ENCODE measurements around the gene DDX4.

DDX4 gene

DNA sequence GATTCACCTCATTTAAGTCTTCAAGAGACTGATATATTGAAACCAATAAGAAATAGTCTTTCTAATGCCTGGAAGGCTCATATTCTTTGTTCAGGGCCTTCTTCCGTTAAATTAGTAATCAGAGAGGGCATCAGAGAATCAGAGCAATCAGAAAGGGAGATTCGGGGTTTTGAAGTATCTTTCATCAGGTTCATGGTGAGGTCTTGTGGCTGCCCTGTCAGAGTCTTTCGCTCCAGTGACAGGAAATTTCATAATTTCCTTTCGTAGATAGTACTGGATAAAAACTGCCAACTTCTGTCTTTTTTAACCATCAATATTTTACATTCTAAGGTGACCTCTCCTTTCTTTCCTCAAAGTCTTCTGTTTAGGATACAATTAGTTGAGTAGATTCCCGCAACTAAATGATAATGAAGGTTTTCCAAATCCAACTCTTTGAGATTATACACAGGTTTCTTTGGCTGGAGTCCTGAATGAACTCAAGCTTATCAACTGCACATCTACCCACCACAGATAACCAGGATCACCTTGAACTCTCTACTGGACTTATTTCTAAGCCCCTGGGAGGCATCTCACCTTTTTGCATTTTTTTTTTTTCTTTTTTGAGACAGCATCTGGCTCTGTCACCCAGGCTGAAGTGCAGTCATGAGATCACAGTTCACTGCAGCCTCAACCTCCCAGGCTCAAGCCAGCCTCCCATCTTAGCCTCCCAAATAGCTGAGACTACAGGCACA is 118.8 kb downstream of the DDX4 start:
- no peak for ATAC-seq
- TF ChIP-seq ZNF565 (CRISPR knock-in tag; conservative IDR thresholded peaks at IDR 0.05; ENCODE audit: low read depth) = no peak
- TF ChIP-seq PPARA (CRISPR knock-in tag; IDR thresholded peaks at IDR 0.05; ENCODE audit: borderline replicate concordance) = no peak
- TF ChIP-seq RARB (CRISPR knock-in tag; IDR thresholded peaks at IDR 0.05) = no peak
- no peak for TF ChIP-seq OSR1 (CRISPR knock-in tag; IDR thresholded peaks at IDR 0.05)
- TF ChIP-seq, protein P1, sequence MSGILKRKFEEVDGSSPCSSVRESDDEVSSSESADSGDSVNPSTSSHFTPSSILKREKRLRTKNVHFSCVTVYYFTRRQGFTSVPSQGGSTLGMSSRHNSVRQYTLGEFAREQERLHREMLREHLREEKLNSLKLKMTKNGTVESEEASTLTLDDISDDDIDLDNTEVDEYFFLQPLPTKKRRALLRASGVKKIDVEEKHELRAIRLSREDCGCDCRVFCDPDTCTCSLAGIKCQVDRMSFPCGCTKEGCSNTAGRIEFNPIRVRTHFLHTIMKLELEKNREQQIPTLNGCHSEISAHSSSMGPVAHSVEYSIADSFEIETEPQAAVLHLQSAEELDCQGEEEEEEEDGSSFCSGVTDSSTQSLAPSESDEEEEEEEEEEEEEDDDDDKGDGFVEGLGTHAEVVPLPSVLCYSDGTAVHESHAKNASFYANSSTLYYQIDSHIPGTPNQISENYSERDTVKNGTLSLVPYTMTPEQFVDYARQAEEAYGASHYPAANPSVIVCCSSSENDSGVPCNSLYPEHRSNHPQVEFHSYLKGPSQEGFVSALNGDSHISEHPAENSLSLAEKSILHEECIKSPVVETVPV (CRISPR knock-in tag; IDR thresholded peaks at IDR 0.05) = no peak
- TF ChIP-seq ZC3H10 (CRISPR knock-in tag; IDR thresholded peaks at IDR 0.05) = no peak
- TF ChIP-seq ARNTL (CRISPR knock-in tag; IDR thresholded peaks at IDR 0.05; ENCODE audit: borderline replicate concordance, low read depth) = no peak
- no peak for TF ChIP-seq BACH2 (CRISPR knock-in tag; IDR thresholded peaks at IDR 0.05; ENCODE audit: borderline replicate concordance)
- TF ChIP-seq GLIS3 (CRISPR knock-in tag; IDR thresholded peaks at IDR 0.05) = no peak
- no peak for TF ChIP-seq CSDC2 (CRISPR knock-in tag; IDR thresholded peaks at IDR 0.05)
- TF ChIP-seq ZFP30 (CRISPR knock-in tag; IDR thresholded peaks at IDR 0.05) = no peak
- no peak for TF ChIP-seq TOX (CRISPR knock-in tag; IDR thresholded peaks at IDR 0.05; ENCODE audit: borderline replicate concordance)
- TF ChIP-seq ZNF70 (CRISPR knock-in tag; IDR thresholded peaks at IDR 0.05) = no peak
- TF ChIP-seq, protein P2, sequence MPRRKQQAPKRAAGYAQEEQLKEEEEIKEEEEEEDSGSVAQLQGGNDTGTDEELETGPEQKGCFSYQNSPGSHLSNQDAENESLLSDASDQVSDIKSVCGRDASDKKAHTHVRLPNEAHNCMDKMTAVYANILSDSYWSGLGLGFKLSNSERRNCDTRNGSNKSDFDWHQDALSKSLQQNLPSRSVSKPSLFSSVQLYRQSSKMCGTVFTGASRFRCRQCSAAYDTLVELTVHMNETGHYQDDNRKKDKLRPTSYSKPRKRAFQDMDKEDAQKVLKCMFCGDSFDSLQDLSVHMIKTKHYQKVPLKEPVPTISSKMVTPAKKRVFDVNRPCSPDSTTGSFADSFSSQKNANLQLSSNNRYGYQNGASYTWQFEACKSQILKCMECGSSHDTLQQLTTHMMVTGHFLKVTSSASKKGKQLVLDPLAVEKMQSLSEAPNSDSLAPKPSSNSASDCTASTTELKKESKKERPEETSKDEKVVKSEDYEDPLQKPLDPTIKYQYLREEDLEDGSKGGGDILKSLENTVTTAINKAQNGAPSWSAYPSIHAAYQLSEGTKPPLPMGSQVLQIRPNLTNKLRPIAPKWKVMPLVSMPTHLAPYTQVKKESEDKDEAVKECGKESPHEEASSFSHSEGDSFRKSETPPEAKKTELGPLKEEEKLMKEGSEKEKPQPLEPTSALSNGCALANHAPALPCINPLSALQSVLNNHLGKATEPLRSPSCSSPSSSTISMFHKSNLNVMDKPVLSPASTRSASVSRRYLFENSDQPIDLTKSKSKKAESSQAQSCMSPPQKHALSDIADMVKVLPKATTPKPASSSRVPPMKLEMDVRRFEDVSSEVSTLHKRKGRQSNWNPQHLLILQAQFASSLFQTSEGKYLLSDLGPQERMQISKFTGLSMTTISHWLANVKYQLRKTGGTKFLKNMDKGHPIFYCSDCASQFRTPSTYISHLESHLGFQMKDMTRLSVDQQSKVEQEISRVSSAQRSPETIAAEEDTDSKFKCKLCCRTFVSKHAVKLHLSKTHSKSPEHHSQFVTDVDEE (CRISPR knock-in tag; IDR thresholded peaks at IDR 0.05) = no peak
- no peak for TF ChIP-seq ESRRG (CRISPR knock-in tag; IDR thresholded peaks at IDR 0.05)

DNA sequence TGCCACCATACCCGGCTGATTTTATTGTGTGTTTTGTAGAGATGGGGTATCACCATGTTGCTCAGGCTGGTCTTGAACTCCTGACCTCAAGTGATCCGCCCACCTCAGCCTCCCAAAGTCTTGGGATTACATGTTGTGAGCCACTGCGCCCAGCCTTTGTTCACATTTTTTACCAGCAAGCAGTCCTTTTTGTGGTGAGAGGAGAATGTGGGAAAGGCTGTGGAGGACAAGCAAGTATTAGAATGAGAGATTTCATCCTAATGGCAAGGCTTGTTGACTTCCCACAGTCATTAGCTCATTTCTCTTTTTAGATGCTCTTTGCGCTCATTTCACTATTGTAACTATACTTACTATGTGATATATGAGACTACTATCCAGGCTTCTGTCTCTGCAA is 119.4 kb downstream of the DDX4 start:
- no peak for TF ChIP-seq RARB (CRISPR knock-in tag; IDR thresholded peaks at IDR 0.05)
- no peak for TF ChIP-seq TOX (CRISPR knock-in tag; IDR thresholded peaks at IDR 0.05; ENCODE audit: borderline replicate concordance)
- TF ChIP-seq ESRRG (CRISPR knock-in tag; IDR thresholded peaks at IDR 0.05) = no peak
- no peak for TF ChIP-seq CSDC2 (CRISPR knock-in tag; IDR thresholded peaks at IDR 0.05)
- no peak for TF ChIP-seq ZNF8 (CRISPR knock-in tag; IDR thresholded peaks at IDR 0.05)
- TF ChIP-seq TCF4 (CRISPR knock-in tag; IDR thresholded peaks at IDR 0.05; ENCODE audit: borderline replicate concordance) = no peak
- no peak for TF ChIP-seq ISL1 (CRISPR knock-in tag; IDR thresholded peaks at IDR 0.05)
- TF ChIP-seq, protein P3, sequence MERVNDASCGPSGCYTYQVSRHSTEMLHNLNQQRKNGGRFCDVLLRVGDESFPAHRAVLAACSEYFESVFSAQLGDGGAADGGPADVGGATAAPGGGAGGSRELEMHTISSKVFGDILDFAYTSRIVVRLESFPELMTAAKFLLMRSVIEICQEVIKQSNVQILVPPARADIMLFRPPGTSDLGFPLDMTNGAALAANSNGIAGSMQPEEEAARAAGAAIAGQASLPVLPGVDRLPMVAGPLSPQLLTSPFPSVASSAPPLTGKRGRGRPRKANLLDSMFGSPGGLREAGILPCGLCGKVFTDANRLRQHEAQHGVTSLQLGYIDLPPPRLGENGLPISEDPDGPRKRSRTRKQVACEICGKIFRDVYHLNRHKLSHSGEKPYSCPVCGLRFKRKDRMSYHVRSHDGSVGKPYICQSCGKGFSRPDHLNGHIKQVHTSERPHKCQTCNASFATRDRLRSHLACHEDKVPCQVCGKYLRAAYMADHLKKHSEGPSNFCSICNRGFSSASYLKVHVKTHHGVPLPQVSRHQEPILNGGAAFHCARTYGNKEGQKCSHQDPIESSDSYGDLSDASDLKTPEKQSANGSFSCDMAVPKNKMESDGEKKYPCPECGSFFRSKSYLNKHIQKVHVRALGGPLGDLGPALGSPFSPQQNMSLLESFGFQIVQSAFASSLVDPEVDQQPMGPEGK (CRISPR knock-in tag; IDR thresholded peaks at IDR 0.05; ENCODE audit: borderline replicate concordance) = no peak
- TF ChIP-seq, protein P1 (CRISPR knock-in tag; IDR thresholded peaks at IDR 0.05) = no peak
- no peak for TF ChIP-seq BACH2 (CRISPR knock-in tag; IDR thresholded peaks at IDR 0.05; ENCODE audit: borderline replicate concordance)
- no peak for TF ChIP-seq ZC3H10 (CRISPR knock-in tag; IDR thresholded peaks at IDR 0.05)
- TF ChIP-seq OSR1 (CRISPR knock-in tag; IDR thresholded peaks at IDR 0.05) = no peak
- no peak for TF ChIP-seq ZFP3 (CRISPR knock-in tag; IDR thresholded peaks at IDR 0.05)
- ATAC-seq = no peak

DNA sequence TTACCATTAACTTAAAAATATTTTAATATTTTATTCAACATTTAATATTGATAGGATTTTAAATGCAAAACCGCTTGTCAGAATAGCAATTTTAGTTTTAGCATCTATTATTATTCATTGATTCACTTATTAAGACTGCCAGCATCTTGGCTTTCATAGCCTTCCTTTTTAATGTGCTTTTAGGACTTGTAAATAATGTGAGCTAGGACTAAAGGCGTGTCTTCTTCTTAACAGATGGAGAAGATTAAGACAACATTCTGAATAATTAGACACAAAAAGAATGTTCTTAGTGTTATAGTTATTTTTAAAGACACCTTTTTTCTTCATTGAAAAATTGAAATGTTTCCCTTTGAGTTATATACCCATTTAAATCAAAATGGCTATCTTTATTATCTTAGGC is 120.2 kb downstream of the DDX4 start:
- TF ChIP-seq ZNF565 (CRISPR knock-in tag; conservative IDR thresholded peaks at IDR 0.05; ENCODE audit: low read depth) = no peak
- TF ChIP-seq, protein P4, sequence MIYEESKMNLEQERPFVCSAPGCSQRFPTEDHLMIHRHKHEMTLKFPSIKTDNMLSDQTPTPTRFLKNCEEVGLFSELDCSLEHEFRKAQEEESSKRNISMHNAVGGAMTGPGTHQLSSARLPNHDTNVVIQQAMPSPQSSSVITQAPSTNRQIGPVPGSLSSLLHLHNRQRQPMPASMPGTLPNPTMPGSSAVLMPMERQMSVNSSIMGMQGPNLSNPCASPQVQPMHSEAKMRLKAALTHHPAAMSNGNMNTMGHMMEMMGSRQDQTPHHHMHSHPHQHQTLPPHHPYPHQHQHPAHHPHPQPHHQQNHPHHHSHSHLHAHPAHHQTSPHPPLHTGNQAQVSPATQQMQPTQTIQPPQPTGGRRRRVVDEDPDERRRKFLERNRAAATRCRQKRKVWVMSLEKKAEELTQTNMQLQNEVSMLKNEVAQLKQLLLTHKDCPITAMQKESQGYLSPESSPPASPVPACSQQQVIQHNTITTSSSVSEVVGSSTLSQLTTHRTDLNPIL (CRISPR knock-in tag; IDR thresholded peaks at IDR 0.05; ENCODE audit: low read depth) = no peak
- no peak for TF ChIP-seq CSDC2 (CRISPR knock-in tag; IDR thresholded peaks at IDR 0.05)
- TF ChIP-seq, protein P3 (CRISPR knock-in tag; IDR thresholded peaks at IDR 0.05; ENCODE audit: borderline replicate concordance) = no peak
- TF ChIP-seq, protein P2 (CRISPR knock-in tag; IDR thresholded peaks at IDR 0.05) = no peak
- ATAC-seq = no peak
